ENCODE results near the gene ATP5IF1.

The ATP5IF1 gene

DNA sequence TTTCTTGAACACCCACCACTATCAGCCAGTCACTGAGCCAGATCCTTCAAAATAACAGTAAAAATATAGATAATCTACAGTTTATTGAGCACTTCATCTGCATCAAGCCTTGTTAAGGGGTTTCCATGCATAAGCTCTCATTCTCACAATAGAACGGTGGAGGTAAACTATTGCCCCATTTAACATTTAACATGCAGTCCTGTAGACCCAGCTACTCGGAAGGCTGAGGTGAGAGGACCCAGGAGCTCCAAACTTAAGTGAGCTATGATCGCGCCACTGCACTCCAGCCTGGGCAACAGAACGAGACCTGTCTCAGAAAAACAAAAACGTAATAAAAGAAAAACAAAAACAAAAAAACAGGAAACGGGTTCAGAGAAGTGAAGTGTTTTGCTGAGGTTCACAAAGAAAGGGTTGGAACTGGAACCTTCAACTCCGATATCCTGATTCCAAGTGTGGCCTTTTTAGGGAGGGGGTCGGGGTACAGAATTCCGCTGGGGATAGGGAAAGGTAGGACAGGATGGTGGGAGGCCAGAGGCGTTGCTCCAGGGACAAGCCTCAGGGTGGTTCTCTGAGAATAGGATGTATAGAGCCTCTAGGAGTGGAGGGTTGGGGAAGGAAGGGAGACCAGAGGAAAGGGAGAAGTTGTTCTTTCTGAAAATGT is 11.8 kb downstream of the ATP5IF1 start:
- H3K36me3 ChIP-seq (ENCODE audit: insufficient read depth, low read length) = no peaks in the 10 kb centered on the region
- H3K4me3 ChIP-seq (ENCODE audit: low read depth in 1 of 2, low read length in 2 of 2) = peak overlapping the region; percentile 25 to 54; a peak in 3 of 4 replicates
- no peaks in the 10 kb centered on the region for H4K20me1 ChIP-seq (ENCODE audit: insufficient read depth, low read length)
- peaks cover 6% of the 10 kb centered on the region for H3K79me2 ChIP-seq (ENCODE audit: insufficient read depth, low read length)
- peak overlapping the region; percentile 65 for H3K4me2 ChIP-seq (ENCODE audit: insufficient read depth, low read length)
- H3K4me1 ChIP-seq (ENCODE audit: insufficient read depth, low read length) = peaks cover 43% of the 10 kb centered on the region
- ATAC-seq (ENCODE audit: insufficient read depth, low read depth) (no peak), DNase-seq (no peak)
- H3K27ac ChIP-seq (ENCODE audit: low read length) = peak overlapping the region; percentile 75
- no peaks in the 10 kb centered on the region for H3K9me3 ChIP-seq (ENCODE audit: insufficient read depth, low read length, severe bottlenecking)
- peak overlapping the region; percentile 57 for H3K9ac ChIP-seq (ENCODE audit: low read depth, low read length)
- H3K27me3 ChIP-seq (ENCODE audit: insufficient read depth, low read length, poor library complexity) = no peaks in the 10 kb centered on the region
- peak overlapping the region; percentile 76 for H2AFZ ChIP-seq (ENCODE audit: low read depth, low read length)
- TF ChIP-seq EZH2 (IDR thresholded peaks at IDR 0.05; ENCODE audit: borderline replicate concordance, low read depth, low read length, severe bottlenecking) = no peak
- TF ChIP-seq, protein P1, sequence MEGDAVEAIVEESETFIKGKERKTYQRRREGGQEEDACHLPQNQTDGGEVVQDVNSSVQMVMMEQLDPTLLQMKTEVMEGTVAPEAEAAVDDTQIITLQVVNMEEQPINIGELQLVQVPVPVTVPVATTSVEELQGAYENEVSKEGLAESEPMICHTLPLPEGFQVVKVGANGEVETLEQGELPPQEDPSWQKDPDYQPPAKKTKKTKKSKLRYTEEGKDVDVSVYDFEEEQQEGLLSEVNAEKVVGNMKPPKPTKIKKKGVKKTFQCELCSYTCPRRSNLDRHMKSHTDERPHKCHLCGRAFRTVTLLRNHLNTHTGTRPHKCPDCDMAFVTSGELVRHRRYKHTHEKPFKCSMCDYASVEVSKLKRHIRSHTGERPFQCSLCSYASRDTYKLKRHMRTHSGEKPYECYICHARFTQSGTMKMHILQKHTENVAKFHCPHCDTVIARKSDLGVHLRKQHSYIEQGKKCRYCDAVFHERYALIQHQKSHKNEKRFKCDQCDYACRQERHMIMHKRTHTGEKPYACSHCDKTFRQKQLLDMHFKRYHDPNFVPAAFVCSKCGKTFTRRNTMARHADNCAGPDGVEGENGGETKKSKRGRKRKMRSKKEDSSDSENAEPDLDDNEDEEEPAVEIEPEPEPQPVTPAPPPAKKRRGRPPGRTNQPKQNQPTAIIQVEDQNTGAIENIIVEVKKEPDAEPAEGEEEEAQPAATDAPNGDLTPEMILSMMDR (IDR thresholded peaks at IDR 0.05; ENCODE audit: borderline replicate concordance, extremely low read depth, low read length, poor library complexity, severe bottlenecking) = no peak

DNA sequence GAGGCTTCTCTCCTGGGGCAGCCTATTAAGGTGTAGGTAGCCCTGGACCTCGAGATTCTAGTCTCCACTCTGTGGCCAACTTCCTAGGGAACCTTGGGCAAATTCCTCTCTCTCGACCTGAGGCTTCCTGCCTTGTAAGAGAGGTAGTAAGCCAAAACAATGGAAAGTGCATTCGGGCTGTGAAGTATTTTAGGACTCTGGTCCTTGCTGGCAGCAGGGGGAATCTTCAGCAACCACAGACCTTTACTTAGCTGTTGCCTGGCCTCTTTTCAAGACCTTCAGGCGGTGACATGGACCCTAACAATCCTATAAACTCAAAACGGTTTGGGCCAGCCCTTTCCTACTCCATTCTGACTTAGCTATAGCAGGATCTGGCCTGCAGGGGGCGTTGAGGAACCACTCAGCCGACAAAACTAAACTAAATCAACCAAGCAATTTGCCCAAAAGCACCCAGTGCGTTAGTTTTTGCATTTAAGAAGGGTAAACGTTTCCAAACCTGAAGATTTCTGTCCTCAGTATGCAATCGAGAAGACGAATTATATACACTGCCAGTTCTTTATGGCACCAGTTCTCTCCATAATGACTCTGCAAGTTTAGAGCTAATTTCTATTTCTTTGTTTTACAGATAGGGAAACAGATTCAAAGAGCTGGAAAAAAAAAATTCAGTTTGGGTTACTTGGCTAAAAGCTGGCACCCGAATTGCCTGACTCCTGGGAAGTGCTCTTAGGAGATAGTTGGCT is 12.5 kb downstream of the ATP5IF1 start:
- TF ChIP-seq, protein P1 (IDR thresholded peaks at IDR 0.05; ENCODE audit: borderline replicate concordance, extremely low read depth, low read length, poor library complexity, severe bottlenecking) = peak; percentile 97
- no peak for TF ChIP-seq EZH2 (IDR thresholded peaks at IDR 0.05; ENCODE audit: borderline replicate concordance, low read depth, low read length, severe bottlenecking)
- H2AFZ ChIP-seq (ENCODE audit: low read depth, low read length) = peak overlapping the region; percentile 76

DNA sequence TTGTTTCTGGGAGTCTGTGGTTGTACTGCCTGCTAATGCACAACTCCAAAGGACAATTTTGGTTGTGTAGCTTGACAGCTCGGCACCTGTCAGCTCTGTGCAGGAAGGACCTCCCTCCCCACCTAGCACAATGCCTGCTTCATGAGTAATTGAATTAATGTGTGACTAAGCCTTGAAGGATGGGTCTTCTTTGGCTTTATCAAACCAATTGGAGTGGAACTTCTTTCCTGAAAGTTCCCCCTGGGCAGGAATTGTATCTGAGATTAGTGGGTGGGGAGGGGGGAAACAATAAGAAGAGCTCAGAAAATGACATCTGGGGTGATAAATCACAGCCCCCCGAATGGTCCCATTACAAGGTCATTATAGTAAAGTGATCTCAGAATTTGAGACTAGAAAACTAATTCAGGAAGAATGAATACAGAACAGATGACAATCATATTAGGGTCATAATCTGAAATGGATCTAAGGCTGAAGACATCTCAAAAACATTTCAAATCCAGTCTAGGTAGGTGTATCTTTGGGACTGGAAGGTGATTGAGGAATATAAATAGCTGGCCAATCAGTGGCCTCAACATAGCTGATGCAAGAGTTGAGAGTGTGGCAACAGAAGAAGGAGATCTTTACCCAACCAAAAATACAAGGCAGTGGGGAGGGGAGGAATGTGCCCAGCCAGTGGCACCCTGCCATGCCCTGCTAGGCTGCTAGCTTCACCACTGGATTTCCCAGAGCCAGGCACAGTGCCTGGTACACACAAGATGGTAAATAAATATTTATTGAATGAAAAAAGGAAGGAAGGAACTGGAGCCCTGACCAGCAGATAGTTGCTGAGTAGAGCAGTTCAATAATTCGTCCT is 13.3 kb downstream of the ATP5IF1 start:
- TF ChIP-seq EZH2 (IDR thresholded peaks at IDR 0.05; ENCODE audit: borderline replicate concordance, low read depth, low read length, severe bottlenecking) = no peak
- TF ChIP-seq, protein P1 (IDR thresholded peaks at IDR 0.05; ENCODE audit: borderline replicate concordance, extremely low read depth, low read length, poor library complexity, severe bottlenecking) = no peak
- no peaks in the 10 kb centered on the region for H3K27me3 ChIP-seq (ENCODE audit: insufficient read depth, low read length, poor library complexity)
- peak overlapping the region; percentile 76 for H2AFZ ChIP-seq (ENCODE audit: low read depth, low read length)
- no peaks in the 10 kb centered on the region for H3K36me3 ChIP-seq (ENCODE audit: insufficient read depth, low read length)
- H4K20me1 ChIP-seq (ENCODE audit: insufficient read depth, low read length) = no peaks in the 10 kb centered on the region
- H3K4me2 ChIP-seq (ENCODE audit: insufficient read depth, low read length) = peak overlapping the region; percentile 65
- H3K4me1 ChIP-seq (ENCODE audit: insufficient read depth, low read length) = peaks cover 43% of the 10 kb centered on the region
- no peaks in the 10 kb centered on the region for H3K9me3 ChIP-seq (ENCODE audit: insufficient read depth, low read length, severe bottlenecking)
- peak; percentile 61 for DNase-seq
- H3K27ac ChIP-seq (ENCODE audit: low read length) = peak overlapping the region; percentile 75
- peaks cover 6% of the 10 kb centered on the region for H3K79me2 ChIP-seq (ENCODE audit: insufficient read depth, low read length)
- ATAC-seq (ENCODE audit: insufficient read depth, low read depth) = no peak
- peak overlapping the region in 1 of 2 experiments; percentile 44; a peak in 2 of 4 replicates for H3K4me3 ChIP-seq (ENCODE audit: low read depth in 1 of 2, low read length in 2 of 2)
- peak overlapping the region; percentile 57 for H3K9ac ChIP-seq (ENCODE audit: low read depth, low read length)

More for the DNA sequence above, 12.5 kb downstream of the ATP5IF1 start:
- Histone ChIP-seq H3K4me2 (ENCODE audit: insufficient read depth, low read length) (peak overlapping the region; percentile 65), H3K9me3 (ENCODE audit: insufficient read depth, low read length, severe bottlenecking) (no peaks in the 10 kb centered on the region), H3K9ac (ENCODE audit: low read depth, low read length) (peak overlapping the region; percentile 57), H3K79me2 (ENCODE audit: insufficient read depth, low read length) (peaks cover 6% of the 10 kb centered on the region), H3K4me1 (ENCODE audit: insufficient read depth, low read length) (peaks cover 43% of the 10 kb centered on the region), H3K27me3 (ENCODE audit: insufficient read depth, low read length, poor library complexity) (no peaks in the 10 kb centered on the region), H3K36me3 (ENCODE audit: insufficient read depth, low read length) (no peaks in the 10 kb centered on the region), H3K27ac (ENCODE audit: low read length) (peak overlapping the region; percentile 75), H4K20me1 (ENCODE audit: insufficient read depth, low read length) (no peaks in the 10 kb centered on the region), H3K4me3 (ENCODE audit: low read depth in 1 of 2, low read length in 2 of 2) (peak overlapping the region in 1 of 2 experiments; percentile 44; a peak in 2 of 4 replicates)
- DNase-seq = peak; percentile 85
- peak; percentile 39 for ATAC-seq (ENCODE audit: insufficient read depth, low read depth)
